CD4-positive, alpha-beta T cell treated with Interleukin-17A for 4 hours (primary cell): ENCODE data around the gene STRIP1.

Experiments used
- DNase-seq: peaks from one replicate; pipeline ENCODE4 v3.0.0-alpha.2; 2020; ENCODE audit warnings: mixed read lengths

Gene STRIP1

GRCh38 chr1:110098222-110099026 lies 64.0 kb downstream of the STRIP1 start:
- DNase-seq = no peak

GRCh38 chr1:110100335-110100734 lies 65.9 kb downstream of the STRIP1 start:
- no peak for DNase-seq

- no peak for DNase-seq
These were observed 67.7 kb downstream of the STRIP1 start for GRCh38 chr1:110102081-110102480.
